ENCODE results near the gene VAT1. TPM values are rescaled to one million over a fixed set of nuclear protein-coding genes. Genes with fewer than 3 reads are reported as not detected.

The VAT1 gene
- total RNA-seq, 2 donors from 2014 or later, result 91.5 to 158 TPM

DNA sequence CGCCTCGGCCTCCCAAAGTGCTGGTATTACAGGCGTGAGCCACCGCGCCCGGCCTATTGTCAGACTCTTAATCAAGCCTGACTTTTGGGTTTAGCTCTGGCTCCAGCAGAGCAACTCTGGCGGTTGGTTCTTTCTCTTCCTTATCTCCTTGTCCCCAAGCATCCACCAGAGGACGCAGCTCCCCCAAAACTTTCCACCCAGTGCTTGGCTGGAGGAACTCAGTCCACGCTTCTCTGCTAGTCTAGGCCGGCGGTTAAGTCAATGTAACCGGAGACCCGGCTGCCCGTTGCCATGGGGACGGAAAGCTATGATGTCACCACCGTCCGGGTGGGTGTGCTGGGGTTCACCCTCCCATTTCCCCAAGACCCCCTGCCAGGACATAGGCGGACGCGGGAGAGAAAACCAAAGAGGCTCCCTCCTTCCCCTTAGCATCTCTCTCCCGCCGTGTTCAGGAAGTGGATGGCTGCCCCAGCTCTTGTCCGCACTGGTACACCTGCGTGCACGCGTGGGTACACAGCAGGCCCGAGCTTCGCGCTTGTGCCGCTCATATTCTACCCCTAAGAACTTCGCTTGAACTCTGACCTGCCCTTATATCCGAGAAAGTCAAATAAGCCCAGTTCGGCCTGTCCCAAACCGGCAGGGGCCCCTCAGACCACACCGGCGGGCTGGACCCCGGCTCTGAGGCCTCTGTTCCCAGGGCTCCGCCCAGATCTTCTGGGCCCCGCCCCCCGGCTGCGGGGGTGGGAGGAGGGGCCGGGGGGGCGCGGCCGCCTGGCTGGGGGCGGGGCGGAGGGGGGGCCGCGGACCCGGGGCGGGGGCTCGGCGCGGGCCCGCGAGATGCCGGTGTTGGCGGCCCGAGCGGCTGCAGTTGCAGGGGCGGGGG is 2.5 kb upstream of the VAT1 start, which contains the start of gene RND2:
Gene RND2, plus strand, starts transcription at position 825 of the 883 bp plus-strand sequence. CDS start 117 bp downstream, outside the sequence.
- DNase-seq (ENCODE audit: low spot score) (peak; percentile 83), ATAC-seq (ENCODE audit: insufficient number of reproducible peaks, low FRiP score, low read depth) (peak; percentile 57)
- Histone ChIP-seq H3K36me3 (no peaks in the 10 kb centered on the region), H3K4me1 (ENCODE audit: control insufficient read depth in 1 of 2, low read depth in 2 of 2) (peaks cover 11 to 23% of the 10 kb centered on the region in 2 donors), H3K9me3 (no peaks in the 10 kb centered on the region), H3K27me3 (replicated peaks; ENCODE audit: insufficient read depth) (no peaks in the 10 kb centered on the region), H3K27ac (peak within 1 kb of the TSS; percentile 59 to 65), H3K4me3 (peak within 1 kb of the TSS; percentile 76)
- TF ChIP-seq, protein P1, sequence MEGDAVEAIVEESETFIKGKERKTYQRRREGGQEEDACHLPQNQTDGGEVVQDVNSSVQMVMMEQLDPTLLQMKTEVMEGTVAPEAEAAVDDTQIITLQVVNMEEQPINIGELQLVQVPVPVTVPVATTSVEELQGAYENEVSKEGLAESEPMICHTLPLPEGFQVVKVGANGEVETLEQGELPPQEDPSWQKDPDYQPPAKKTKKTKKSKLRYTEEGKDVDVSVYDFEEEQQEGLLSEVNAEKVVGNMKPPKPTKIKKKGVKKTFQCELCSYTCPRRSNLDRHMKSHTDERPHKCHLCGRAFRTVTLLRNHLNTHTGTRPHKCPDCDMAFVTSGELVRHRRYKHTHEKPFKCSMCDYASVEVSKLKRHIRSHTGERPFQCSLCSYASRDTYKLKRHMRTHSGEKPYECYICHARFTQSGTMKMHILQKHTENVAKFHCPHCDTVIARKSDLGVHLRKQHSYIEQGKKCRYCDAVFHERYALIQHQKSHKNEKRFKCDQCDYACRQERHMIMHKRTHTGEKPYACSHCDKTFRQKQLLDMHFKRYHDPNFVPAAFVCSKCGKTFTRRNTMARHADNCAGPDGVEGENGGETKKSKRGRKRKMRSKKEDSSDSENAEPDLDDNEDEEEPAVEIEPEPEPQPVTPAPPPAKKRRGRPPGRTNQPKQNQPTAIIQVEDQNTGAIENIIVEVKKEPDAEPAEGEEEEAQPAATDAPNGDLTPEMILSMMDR (IDR thresholded peaks at IDR 0.05), result peak; percentile 68

DNA sequence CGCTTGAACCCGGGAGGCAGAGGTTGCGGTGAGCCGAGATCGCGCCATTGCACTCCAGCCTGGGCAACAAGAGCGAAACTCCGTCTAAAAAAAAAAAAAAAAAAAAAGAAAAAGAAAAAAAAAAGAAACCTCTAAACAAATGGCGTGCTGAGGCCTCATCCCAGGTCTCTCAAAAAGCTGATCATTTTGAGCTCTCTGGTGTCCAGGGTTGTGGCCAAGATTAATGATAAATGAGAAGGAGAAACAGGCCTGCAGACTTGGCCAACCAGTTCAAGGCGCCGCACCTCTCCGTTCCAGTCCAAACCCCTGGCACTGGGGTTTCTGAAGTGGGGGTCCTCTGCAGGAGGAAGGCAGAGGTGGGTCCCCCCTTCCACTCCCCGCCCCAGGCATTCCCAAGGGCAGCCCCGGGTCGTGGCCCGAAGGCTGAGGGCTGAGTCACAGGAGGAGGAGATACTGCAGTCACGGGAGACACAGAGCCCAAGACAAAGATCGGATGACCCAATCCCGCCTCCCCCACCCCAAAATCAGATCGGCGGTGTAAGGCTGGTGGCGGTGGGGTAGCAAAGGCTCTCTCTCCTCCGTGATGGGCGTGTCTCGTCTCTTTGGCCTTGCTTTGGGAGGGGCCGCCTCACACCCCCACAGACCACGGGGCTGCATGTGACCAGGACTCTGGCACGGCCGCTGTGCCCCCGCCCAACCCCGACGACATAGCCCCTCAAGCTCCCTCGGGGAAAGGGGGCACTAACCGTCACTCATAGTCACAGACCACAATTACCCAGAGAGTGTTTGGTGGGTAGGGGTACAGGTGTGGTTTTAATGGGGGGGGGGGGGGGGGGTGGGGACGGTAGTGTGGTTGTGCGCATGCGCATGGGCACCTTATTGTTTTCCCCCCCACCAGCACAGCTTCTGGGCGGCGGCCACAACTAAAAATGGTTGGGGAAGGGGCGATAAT is 1.1 kb downstream of the VAT1 start:
- TF ChIP-seq, protein P1 (IDR thresholded peaks at IDR 0.05), result no peak
- peaks cover 2% of the 10 kb centered on the region for H3K36me3 ChIP-seq
- ATAC-seq (ENCODE audit: insufficient number of reproducible peaks, low FRiP score, low read depth) (peak; percentile 32), DNase-seq (ENCODE audit: low spot score) (no peak)
- peaks cover 15 to 27% of the 10 kb centered on the region in 2 donors for H3K4me1 ChIP-seq (ENCODE audit: control insufficient read depth in 1 of 2, low read depth in 2 of 2)
- no peaks in the 10 kb centered on the region for H3K27me3 ChIP-seq (replicated peaks; ENCODE audit: insufficient read depth)
- no peaks in the 10 kb centered on the region for H3K9me3 ChIP-seq
- H3K27ac ChIP-seq, result peak overlapping the region; percentile 71 to 86
- peak overlapping the region; percentile 100 for H3K4me3 ChIP-seq

DNA sequence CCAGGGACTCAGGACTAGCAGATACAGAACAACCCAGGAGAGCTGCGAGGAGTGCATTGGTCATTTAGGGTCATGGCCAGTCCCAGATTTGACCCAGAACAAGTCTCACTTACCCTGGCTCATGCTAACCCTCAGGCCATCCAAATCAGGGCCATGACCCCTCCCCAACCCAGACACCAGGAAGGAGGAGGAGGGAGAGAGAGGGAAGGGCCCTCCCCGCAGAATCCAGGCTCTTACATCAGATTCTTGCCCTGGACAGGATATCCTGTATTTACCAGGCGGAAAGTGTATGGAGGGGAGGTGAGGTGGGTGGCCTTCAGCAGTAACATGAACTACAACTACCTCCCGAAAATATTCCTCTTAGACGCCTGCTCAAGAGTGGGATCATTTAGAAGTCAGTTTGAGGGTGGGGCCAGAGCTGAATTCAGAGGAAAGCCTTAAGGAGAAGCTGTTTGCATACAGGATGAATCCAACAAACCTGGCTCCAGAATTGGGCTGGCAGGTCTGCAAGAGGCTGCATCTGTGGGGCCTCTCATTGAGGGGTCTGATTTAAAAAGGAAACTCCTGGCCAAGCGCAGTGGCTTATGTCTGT is 2.1 kb downstream of the VAT1 start:
- Histone ChIP-seq H3K27ac (peak overlapping the region in 1 of 2 donors; percentile 86), H3K4me1 (ENCODE audit: control insufficient read depth in 1 of 2, low read depth in 2 of 2) (peaks cover 15 to 23% of the 10 kb centered on the region in 2 donors), H3K4me3 (peak overlapping the region; percentile 100), H3K9me3 (no peaks in the 10 kb centered on the region), H3K36me3 (peaks cover 7% of the 10 kb centered on the region), H3K27me3 (replicated peaks; ENCODE audit: insufficient read depth) (no peaks in the 10 kb centered on the region)
- TF ChIP-seq, protein P1 (IDR thresholded peaks at IDR 0.05), result no peak
- no peak for ATAC-seq (ENCODE audit: insufficient number of reproducible peaks, low FRiP score, low read depth)
- no peak for DNase-seq (ENCODE audit: low spot score)

DNA sequence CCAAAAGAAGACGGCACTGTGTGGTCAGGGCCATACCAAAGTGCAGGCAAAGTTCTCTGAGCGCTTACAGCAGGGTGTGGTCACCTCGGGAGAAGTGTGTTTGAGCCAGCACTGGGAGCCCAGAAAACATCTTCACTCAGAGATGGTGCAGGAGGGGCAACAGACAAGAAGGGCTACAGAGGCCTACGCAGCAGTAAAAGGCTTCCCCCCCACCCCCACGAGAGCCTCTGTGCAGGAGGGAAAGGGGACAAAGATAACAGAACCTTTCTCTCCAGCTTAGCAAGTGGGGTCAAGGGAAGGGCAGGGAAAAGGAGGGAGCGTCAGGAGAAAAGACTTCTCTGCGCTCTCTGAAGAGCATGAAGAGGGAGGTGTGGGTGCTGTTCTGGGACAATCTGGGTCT is 2.8 kb downstream of the VAT1 start:
- H3K27me3 ChIP-seq (replicated peaks; ENCODE audit: insufficient read depth), result no peaks in the 10 kb centered on the region
- H3K9me3 ChIP-seq, result no peaks in the 10 kb centered on the region
- no peak overlapping the region for H3K4me3 ChIP-seq
- H3K36me3 ChIP-seq, result peaks cover 12% of the 10 kb centered on the region
- no peak for DNase-seq (ENCODE audit: low spot score)
- ATAC-seq (ENCODE audit: insufficient number of reproducible peaks, low FRiP score, low read depth), result no peak
- peak overlapping the region in 1 of 2 donors; percentile 86 for H3K27ac ChIP-seq
- TF ChIP-seq, protein P1 (IDR thresholded peaks at IDR 0.05), result no peak
- peaks cover 15 to 23% of the 10 kb centered on the region in 2 donors for H3K4me1 ChIP-seq (ENCODE audit: control insufficient read depth in 1 of 2, low read depth in 2 of 2)

Data from thoracic aorta (tissue), 2 donors.